MM.1S (cell line): ENCODE results near the gene LMOD3.

Experiments
- EZH2 ChIP-seq: fragments of 300-600 bp; sonication (generic); optimal IDR thresholded peaks from 2 replicates; pipeline ENCODE3; 2017; ENCODE audit warnings: low read depth, mild to moderate bottlenecking, antibody characterized with exemption, low read length, mixed read lengths
- TF ChIP-seq, protein P1 (sequence below): fragments of 300-600 bp; sonication (generic); IDR thresholded peaks from 2 replicates; pipeline ENCODE4 v1.5.1; 2016; ENCODE audit warnings: antibody characterized with exemption, low read length, mixed read lengths

DNA sequence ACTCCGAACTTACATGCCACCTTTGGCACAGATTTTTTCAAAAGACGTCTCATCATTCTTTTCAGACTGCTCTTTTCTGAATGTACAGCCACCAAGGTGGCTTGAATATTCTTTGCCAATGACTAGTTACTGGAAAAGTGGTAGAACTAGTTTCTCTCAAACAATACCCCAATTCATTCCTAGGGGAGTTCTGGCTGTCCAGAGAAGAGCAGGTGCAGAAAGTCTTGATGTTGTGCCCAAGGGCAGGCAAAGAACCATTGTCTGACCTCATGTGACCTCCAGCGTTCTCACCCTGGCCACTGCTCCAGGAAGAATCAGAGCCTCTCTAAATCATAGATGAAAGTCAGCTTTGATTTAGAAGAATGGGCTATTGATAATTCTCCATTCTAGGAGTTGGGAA lies 5.5 kb downstream of the LMOD3 start:
- TF ChIP-seq EZH2 = no peak
- TF ChIP-seq, protein P1, sequence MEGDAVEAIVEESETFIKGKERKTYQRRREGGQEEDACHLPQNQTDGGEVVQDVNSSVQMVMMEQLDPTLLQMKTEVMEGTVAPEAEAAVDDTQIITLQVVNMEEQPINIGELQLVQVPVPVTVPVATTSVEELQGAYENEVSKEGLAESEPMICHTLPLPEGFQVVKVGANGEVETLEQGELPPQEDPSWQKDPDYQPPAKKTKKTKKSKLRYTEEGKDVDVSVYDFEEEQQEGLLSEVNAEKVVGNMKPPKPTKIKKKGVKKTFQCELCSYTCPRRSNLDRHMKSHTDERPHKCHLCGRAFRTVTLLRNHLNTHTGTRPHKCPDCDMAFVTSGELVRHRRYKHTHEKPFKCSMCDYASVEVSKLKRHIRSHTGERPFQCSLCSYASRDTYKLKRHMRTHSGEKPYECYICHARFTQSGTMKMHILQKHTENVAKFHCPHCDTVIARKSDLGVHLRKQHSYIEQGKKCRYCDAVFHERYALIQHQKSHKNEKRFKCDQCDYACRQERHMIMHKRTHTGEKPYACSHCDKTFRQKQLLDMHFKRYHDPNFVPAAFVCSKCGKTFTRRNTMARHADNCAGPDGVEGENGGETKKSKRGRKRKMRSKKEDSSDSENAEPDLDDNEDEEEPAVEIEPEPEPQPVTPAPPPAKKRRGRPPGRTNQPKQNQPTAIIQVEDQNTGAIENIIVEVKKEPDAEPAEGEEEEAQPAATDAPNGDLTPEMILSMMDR = no peak
